Ramos (cell line): ENCODE data around the gene CCDC88C.

Experiments used
- in situ Hi-C: fragments of 300-500 bp; cut with MboI; formaldehyde crosslinking; loops from one replicate; pipeline ENCODE4 v1.14.3; 2022; ENCODE audit warnings: low sequenced_read_pairs; ENCODE audit not compliant: unreplicated experiment

The CCDC88C gene

GRCh38 chr14:91417120-91417982, at the start of gene CCDC88C:
CCDC88C (minus strand) TSS chr14:91417820; CDS start chr14:91417690, 130 bp downstream.
- in situ Hi-C loops: loop anchor here (10.0 kb wide), 1 partner anchor 63 kb away; no protein-coding TSS in a partner anchor

- in situ Hi-C loops: no loop called here
Measured at GRCh38 chr14:91466192-91466591, 48.6 kb upstream of the CCDC88C start.

GRCh38 chr14:91464615-91465205, 47.1 kb upstream of the CCDC88C start:
- in situ Hi-C loops: no loop called here

GRCh38 chr14:91458612-91459011, 41.0 kb upstream of the CCDC88C start:
- in situ Hi-C loops: no loop called here

GRCh38 chr14:91456283-91456682, 38.7 kb upstream of the CCDC88C start:
- in situ Hi-C loops: no loop called here

- in situ Hi-C loops: no loop called here
Measured at GRCh38 chr14:91454580-91454979, 37.0 kb upstream of the CCDC88C start.

GRCh38 chr14:91454155-91454554, 36.5 kb upstream of the CCDC88C start:
- in situ Hi-C loops: no loop called here

- in situ Hi-C loops: no loop called here
Measured at GRCh38 chr14:91453744-91454143, 36.1 kb upstream of the CCDC88C start.

- in situ Hi-C loops: loop anchor here (25.0 kb wide), 1 partner anchor 532 kb away; no protein-coding TSS in a partner anchor
Measured at GRCh38 chr14:91444335-91445020, 26.9 kb upstream of the CCDC88C start.

GRCh38 chr14:91439345-91439744, 21.7 kb upstream of the CCDC88C start:
- in situ Hi-C loops: loop anchor here (25.0 kb wide), 1 partner anchor 527 kb away; no protein-coding TSS in a partner anchor

GRCh38 chr14:91438845-91439244, 21.2 kb upstream of the CCDC88C start:
- in situ Hi-C loops: loop anchor here (25.0 kb wide), 1 partner anchor 527 kb away; no protein-coding TSS in a partner anchor

GRCh38 chr14:91436266-91436665, 18.6 kb upstream of the CCDC88C start:
- in situ Hi-C loops: loop anchor here (25.0 kb wide), 1 partner anchor 524 kb away; no protein-coding TSS in a partner anchor

GRCh38 chr14:91429385-91429784, 11.8 kb upstream of the CCDC88C start:
- in situ Hi-C loops: loop anchor here (10.0 to 25.0 kb wide), 2 partner anchors 255 to 517 kb away; no protein-coding TSS in a partner anchor

GRCh38 chr14:91428931-91429330, 11.3 kb upstream of the CCDC88C start:
- in situ Hi-C loops: loop anchor here (10.0 to 25.0 kb wide), 2 partner anchors 254 to 517 kb away; no protein-coding TSS in a partner anchor

GRCh38 chr14:91425531-91425944, 7.9 kb upstream of the CCDC88C start:
- in situ Hi-C loops: loop anchor here (10.0 to 25.0 kb wide), 2 partner anchors 251 to 513 kb away; no protein-coding TSS in a partner anchor

GRCh38 chr14:91424813-91425530, 7.4 kb upstream of the CCDC88C start:
- in situ Hi-C loops: loop anchor here (5.0 to 25.0 kb wide), 3 partner anchors 103 to 513 kb away; no protein-coding TSS in a partner anchor

GRCh38 chr14:91420686-91421085, 3.1 kb upstream of the CCDC88C start:
- in situ Hi-C loops: loop anchor here (5.0 to 10.0 kb wide), 2 partner anchors 98 to 246 kb away; no protein-coding TSS in a partner anchor

- in situ Hi-C loops: loop anchor here (10.0 kb wide), 1 partner anchor 65 kb away; no protein-coding TSS in a partner anchor
Measured at GRCh38 chr14:91419451-91419850, 1.8 kb upstream of the CCDC88C start.

- in situ Hi-C loops: loop anchor here (10.0 kb wide), 1 partner anchor 64 kb away; no protein-coding TSS in a partner anchor
Measured at GRCh38 chr14:91419044-91419397, 1.4 kb upstream of the CCDC88C start.
